ENCODE data around the gene SYT2. TPM values are rescaled to one million over a fixed set of nuclear protein-coding genes. Genes with fewer than 3 reads are reported as not detected.
"Not testable (repeated sequence)": the region's sequence is repeated elsewhere in the genome, so short reads cannot be mapped to it uniquely, and the experiment has no call there.

SYT2 gene
- total RNA-seq, 1 donor from 2014 or later, result 3.1 TPM

DNA sequence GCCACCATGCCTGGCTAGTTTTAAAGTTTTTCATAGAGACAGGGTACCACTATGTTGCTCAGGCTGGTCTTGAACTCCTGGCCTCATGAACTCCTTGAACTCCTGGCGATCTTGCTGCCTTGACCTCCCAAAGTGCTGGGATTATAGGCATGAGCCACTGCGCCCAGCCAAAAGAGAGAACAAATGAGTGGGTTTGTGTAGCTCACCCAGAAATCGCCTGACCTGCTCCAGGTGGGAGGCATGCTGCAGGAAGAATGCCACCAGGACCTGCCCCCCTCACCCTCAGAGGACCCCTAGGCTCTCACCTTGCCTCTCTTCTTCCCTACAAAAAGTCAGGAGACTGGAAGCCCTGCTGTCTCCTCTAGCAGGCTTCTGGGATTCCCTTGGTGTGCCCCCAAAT lies 88.8 kb downstream of the SYT2 start:
- Mint-ChIP-seq H3K4me3 (no peak overlapping the region), H3K36me3 (no peaks in the 10 kb centered on the region)
- TF ChIP-seq, protein P1, sequence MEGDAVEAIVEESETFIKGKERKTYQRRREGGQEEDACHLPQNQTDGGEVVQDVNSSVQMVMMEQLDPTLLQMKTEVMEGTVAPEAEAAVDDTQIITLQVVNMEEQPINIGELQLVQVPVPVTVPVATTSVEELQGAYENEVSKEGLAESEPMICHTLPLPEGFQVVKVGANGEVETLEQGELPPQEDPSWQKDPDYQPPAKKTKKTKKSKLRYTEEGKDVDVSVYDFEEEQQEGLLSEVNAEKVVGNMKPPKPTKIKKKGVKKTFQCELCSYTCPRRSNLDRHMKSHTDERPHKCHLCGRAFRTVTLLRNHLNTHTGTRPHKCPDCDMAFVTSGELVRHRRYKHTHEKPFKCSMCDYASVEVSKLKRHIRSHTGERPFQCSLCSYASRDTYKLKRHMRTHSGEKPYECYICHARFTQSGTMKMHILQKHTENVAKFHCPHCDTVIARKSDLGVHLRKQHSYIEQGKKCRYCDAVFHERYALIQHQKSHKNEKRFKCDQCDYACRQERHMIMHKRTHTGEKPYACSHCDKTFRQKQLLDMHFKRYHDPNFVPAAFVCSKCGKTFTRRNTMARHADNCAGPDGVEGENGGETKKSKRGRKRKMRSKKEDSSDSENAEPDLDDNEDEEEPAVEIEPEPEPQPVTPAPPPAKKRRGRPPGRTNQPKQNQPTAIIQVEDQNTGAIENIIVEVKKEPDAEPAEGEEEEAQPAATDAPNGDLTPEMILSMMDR (IDR thresholded peaks at IDR 0.05; ENCODE audit: unreplicated experiment), result no peak

DNA sequence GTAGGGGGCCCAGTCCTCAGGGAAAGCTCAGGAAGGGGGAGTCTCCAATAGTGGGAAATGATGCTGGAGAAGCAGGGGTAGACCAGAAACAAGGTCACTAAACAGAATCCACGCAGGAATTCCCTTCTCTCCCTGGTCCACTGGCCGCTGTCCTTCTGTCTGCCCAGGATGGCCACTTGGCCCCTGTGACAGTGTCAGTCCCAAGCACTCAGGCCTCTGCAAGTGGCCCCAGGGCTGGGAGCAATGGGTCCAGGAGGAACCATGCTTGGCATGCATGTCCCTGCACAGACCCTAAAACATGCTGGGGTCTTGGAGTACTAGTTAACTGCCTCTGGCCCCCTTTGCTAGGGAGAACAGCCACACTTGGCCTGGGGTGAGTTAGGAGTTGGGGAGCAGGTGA lies 90.2 kb downstream of the SYT2 start:
- H3K27ac Mint-ChIP-seq, H3K36me3 Mint-ChIP-seq: not testable (repeated sequence)

More for the DNA sequence above, 88.8 kb downstream of the SYT2 start:
- H3K4me1 Mint-ChIP-seq, result peaks cover 22% of the 10 kb centered on the region
- no peaks in the 10 kb centered on the region for H3K27me3 Mint-ChIP-seq (ENCODE audit: low read depth)
- no peaks in the 10 kb centered on the region for H3K9me3 Mint-ChIP-seq
- no peak for DNase-seq (ENCODE audit: low spot score in 2 of 2, unreplicated experiment in 2 of 2)
- no peak overlapping the region for H3K27ac Mint-ChIP-seq

DNA sequence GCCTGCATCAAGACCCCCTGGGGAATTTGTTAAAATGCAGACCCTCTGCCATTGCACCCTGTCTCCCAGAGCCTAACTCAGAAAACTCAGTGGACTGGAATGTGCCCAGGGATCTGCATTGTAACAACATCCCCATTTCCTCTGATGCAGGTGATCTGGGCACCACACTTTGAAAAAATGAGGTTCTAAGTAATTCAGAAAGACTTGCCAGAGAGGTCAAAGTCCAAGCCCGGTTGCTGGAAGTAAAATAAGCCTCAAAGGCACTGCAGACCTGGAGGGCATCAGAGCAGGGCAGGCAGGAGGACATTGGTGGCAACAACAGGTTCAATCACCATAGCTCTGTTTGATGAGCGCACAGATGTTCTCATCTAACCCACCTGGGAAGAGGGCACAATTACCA lies 90.7 kb downstream of the SYT2 start:
- no peak overlapping the region for H3K4me3 Mint-ChIP-seq
- DNase-seq (ENCODE audit: low spot score in 2 of 2, unreplicated experiment in 2 of 2), result no peak
- H3K4me1 Mint-ChIP-seq, result peaks cover 42% of the 10 kb centered on the region
- TF ChIP-seq, protein P1 (IDR thresholded peaks at IDR 0.05; ENCODE audit: unreplicated experiment), result no peak
- H3K27me3 Mint-ChIP-seq (ENCODE audit: low read depth), result no peaks in the 10 kb centered on the region
- no peak overlapping the region for H3K27ac Mint-ChIP-seq
- H3K9me3 Mint-ChIP-seq, result no peaks in the 10 kb centered on the region
- H3K36me3 Mint-ChIP-seq, result no peaks in the 10 kb centered on the region

More for the DNA sequence above, 90.2 kb downstream of the SYT2 start:
- not testable (repeated sequence) for H3K27me3 Mint-ChIP-seq (ENCODE audit: low read depth); DNase-seq (ENCODE audit: low spot score in 2 of 2, unreplicated experiment in 2 of 2); H3K9me3 Mint-ChIP-seq; H3K4me3 Mint-ChIP-seq
- peaks cover 36% of the 10 kb centered on the region for H3K4me1 Mint-ChIP-seq

DNA sequence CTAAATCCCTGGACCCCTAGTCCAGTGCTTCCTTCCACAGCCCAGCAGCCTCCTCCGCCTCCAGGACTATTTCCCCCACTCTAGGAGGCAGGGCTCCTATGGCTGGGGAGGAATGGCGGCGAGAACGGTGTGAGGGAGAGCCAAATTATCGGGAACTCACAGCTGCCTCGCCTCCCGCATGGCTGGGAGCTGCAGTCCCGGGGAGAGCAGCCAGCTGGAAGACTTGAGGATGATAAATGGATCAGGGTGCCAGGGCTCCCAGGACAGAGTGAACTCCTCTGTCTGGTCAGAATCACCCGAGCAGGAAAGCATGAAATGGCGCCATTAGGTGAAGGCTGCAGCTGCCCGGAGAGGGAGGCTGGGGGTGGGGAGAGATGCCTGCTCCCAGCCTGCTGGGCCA lies 91.2 kb downstream of the SYT2 start:
- H3K27me3 Mint-ChIP-seq (ENCODE audit: low read depth); H3K36me3 Mint-ChIP-seq; DNase-seq (ENCODE audit: low spot score in 2 of 2, unreplicated experiment in 2 of 2); H3K4me3 Mint-ChIP-seq; H3K9me3 Mint-ChIP-seq: not testable (repeated sequence)
- peak overlapping the region; percentile 36 for H3K27ac Mint-ChIP-seq
- H3K4me1 Mint-ChIP-seq, result peaks cover 43% of the 10 kb centered on the region

DNA sequence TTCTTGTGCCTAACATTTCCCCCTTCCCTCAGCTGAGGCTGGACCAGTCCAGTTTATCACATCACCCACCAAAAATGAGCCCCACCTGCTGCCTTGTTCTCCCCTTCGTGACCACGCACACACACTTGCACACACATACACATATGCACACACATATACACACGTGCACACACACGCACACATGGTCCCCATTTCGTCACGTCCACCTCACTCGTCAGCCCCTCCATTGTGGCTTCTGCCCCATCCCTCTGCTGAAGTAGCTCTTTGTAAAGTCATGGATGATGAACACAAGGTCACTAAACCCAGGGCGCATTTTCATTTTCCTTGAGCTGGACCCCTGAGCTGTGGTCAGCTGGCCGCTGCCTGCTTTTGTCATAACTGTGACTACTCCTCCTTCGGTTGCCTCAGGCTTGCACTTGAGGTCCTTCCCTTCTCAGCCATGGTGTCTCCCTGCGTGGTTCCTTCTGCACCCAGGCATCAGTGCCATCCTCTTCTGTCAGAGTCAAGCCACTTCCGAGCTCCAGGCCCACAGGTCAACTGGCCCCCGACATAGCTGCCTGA lies 93.8 kb downstream of the SYT2 start:
- TF ChIP-seq, protein P1 (IDR thresholded peaks at IDR 0.05; ENCODE audit: unreplicated experiment), result no peak
- no peak for DNase-seq (ENCODE audit: low spot score in 2 of 2, unreplicated experiment in 2 of 2)
- H3K36me3 Mint-ChIP-seq, result no peaks in the 10 kb centered on the region
- H3K27me3 Mint-ChIP-seq (ENCODE audit: low read depth), result no peaks in the 10 kb centered on the region
- H3K9me3 Mint-ChIP-seq, result no peaks in the 10 kb centered on the region
- H3K27ac Mint-ChIP-seq, result peak overlapping the region; percentile 87
- no peak overlapping the region for H3K4me3 Mint-ChIP-seq
- peaks cover 34% of the 10 kb centered on the region for H3K4me1 Mint-ChIP-seq

DNA sequence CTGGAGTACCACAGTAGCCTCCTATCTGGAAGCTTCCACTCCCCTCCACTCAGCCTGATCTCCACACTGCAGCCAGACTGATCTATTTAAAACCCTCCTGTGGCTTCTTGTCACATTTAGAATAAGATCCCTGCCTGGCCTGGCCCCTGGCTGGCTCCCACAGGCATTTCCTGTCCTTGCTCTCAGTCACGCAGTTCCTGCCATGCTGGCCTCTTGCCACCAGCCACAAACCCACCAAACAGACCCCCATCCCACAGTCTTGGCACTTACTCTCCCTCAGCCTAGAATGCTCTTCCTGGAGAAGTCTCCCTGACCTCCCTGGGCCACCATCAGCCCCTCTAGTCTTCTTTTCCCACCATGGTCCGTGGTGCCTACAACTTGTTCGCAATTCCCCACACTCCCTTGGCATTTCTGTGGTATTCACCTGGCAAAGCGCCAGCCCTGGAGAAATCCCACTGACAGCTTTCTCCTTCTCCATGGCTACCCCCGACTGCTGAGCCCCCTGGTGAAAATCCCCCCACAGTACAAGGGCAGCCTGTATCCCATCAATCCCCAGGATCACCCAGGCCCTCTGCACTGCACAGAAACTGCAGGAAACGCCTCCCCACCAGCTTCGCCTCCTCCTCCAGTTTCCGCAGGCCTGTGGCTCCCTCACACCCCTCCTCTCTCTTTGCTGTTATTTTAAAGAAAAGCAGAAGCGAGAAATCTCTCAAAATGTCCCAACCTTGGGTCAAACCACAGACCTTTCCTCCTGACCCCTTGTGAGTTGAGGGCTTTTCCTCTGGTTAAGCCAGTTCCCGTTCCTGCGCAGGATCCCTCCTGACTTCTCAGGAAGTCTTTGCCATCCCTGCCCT lies 94.5 kb downstream of the SYT2 start:
- peak overlapping the region; percentile 87 for H3K27ac Mint-ChIP-seq
- H3K9me3 Mint-ChIP-seq, result no peaks in the 10 kb centered on the region
- no peak for DNase-seq (ENCODE audit: low spot score in 2 of 2, unreplicated experiment in 2 of 2)
- H3K4me1 Mint-ChIP-seq, result peaks cover 34% of the 10 kb centered on the region
- TF ChIP-seq, protein P1 (IDR thresholded peaks at IDR 0.05; ENCODE audit: unreplicated experiment), result no peak
- no peaks in the 10 kb centered on the region for H3K27me3 Mint-ChIP-seq (ENCODE audit: low read depth)
- H3K36me3 Mint-ChIP-seq, result peaks cover 2% of the 10 kb centered on the region
- no peak overlapping the region for H3K4me3 Mint-ChIP-seq

DNA sequence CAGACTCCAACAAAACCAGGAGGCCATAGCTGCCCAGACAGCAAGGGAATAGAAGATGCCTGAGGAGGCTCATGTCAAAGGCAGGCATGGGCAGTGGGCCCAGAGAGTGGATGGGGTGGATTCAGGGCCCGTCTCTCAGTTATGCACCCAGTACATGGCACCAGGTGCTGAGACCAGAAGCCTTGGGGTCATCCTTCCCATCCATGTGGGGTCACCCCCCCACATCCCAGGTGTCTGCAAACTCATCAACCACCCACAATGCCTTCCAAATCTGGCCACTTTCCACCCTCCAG lies 95.1 kb downstream of the SYT2 start:
- not testable (repeated sequence) for H3K9me3 Mint-ChIP-seq; H3K4me3 Mint-ChIP-seq; H3K36me3 Mint-ChIP-seq; DNase-seq (ENCODE audit: low spot score in 2 of 2, unreplicated experiment in 2 of 2); H3K27me3 Mint-ChIP-seq (ENCODE audit: low read depth)
- Mint-ChIP-seq H3K27ac (peak overlapping the region; percentile 87), H3K4me1 (peaks cover 34% of the 10 kb centered on the region)

DNA sequence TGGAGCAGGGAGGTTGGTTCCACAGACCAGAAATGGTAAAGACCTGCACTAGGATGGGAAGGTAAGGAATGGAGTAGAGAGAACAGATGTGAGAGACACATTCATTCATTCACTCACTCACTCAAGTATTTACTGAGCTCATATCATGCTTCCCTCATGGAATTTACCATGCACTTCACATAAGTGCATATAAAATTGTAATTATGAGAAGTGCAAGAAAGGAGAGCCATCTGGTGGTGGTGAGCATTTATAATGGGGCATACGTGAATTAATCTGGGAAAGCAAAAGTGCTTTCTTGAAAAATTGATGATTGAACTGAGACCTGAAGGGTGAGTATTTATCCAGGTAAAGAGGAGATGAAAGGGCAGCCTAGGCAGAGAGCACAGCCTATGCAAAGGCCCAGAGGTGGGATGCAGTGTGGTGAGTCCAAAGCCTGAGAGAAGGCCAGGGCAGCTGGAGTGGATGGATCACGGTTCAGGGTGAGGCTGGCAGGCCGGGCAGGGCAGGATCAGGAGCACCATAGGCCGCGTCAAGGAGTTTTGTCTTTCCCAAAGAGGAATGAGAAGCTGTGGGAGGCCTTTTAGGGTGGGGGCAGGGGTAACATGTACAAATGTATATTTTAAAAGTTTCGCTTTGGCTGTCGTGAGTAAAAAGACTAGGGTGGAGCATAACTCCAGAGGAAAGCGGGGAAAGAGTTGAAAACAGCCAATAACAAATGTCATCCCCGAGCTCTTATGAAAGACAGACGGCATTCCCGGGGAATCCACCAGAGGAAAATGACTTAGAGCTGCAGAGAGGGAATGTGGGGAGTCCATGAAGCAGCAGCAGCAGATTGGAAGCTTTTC lies 95.7 kb downstream of the SYT2 start:
- H3K4me1 Mint-ChIP-seq, result peaks cover 34% of the 10 kb centered on the region

More for the DNA sequence above, 95.7 kb downstream of the SYT2 start:
- DNase-seq (ENCODE audit: low spot score in 2 of 2, unreplicated experiment in 2 of 2); H3K9me3 Mint-ChIP-seq; H3K36me3 Mint-ChIP-seq; H3K27me3 Mint-ChIP-seq (ENCODE audit: low read depth); H3K4me3 Mint-ChIP-seq: not testable (repeated sequence)
- peak overlapping the region; percentile 61 for H3K27ac Mint-ChIP-seq
